CD4-positive, alpha-beta T cell treated with Interleukin-6 at 100 ng/mL for 8 hours (primary cell): ENCODE data around the gene PRELID3B.
"Not testable (repeated sequence)": the region's sequence is repeated elsewhere in the genome, so short reads cannot be mapped to it uniquely, and the experiment has no call there.

Experiments used
- DNase-seq: peaks from one replicate; pipeline ENCODE4 v3.0.0-alpha.2; 2020; ENCODE audit warnings: mixed read lengths, low spot score

The PRELID3B gene

GRCh38 chr20:59025511-59025910, 17.1 kb downstream of the PRELID3B start:
- DNase-seq = no peak

DNA sequence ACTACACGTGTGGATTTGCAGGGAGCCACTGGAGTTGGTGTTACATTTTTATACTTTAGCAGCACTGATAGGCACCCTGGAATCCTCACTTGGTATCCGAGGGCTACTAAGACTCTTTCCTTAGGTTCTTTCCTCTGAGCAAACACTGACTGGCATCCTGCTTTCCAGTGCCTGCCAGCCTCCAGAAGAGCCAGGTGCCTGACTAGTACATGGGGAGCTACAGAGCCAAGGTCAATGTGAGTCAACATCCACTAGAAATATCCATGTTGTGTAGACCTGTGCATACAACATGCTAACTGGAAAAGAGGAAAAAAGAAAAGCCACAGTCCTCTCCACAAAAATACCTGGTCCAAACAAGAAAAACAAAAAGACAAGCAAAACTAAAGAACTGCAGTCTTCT, 17.5 kb downstream of the PRELID3B start:
- no peak for DNase-seq

DNA sequence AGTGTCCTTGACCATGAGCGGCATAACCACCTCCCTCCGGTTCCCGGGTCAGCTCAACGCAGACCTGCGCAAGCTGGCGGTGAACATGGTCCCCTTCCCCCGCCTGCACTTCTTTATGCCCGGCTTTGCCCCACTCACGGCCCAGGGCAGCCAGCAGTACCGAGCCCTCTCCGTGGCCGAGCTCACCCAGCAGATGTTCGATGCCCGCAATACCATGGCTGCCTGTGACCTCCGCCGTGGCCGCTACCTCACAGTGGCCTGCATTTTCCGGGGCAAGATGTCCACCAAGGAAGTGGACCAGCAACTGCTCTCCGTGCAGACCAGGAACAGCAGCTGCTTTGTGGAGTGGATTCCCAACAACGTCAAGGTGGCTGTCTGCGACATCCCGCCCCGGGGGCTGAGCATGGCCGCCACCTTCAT, 18.5 kb downstream of the PRELID3B start:
- no peak for DNase-seq

GRCh38 chr20:59023616-59024015, 19.0 kb downstream of the PRELID3B start:
- DNase-seq = no peak

DNA sequence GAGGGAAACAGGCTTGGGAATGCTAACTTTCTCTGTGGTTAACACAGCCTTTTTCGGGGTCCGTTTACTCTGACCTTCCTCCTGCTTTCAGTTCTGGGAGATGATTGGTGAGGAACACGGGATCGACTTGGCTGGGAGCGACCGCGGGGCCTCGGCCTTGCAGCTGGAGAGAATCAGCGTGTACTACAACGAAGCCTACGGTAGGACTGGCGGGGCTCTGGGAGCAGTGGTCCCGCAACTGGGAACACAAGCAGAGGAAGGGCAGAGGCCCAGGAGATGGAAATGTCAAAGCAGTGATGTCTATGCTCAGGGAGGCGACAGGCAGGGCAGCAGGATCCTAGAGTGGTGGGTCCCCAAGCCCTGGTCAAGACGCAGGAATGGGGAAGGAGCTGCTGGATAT, 19.8 kb downstream of the PRELID3B start:
- DNase-seq = no peak

GRCh38 chr20:59020938-59021551, 21.5 kb downstream of the PRELID3B start:
- DNase-seq = no peak

GRCh38 chr20:59019217-59019616, 23.4 kb downstream of the PRELID3B start, which contains the start of gene TUBB1:
Gene TUBB1, plus strand, starts transcription at chr20:59019429. Its CDS starts 94 bp downstream, at chr20:59019523.
- no peak for DNase-seq

- DNase-seq = no peak
Measured at GRCh38 chr20:59018817-59019216, 23.8 kb downstream of the PRELID3B start.

- no peak for DNase-seq
Measured at GRCh38 chr20:59017493-59018231, 24.9 kb downstream of the PRELID3B start.

- DNase-seq = no peak
Measured at GRCh38 chr20:59016795-59017492, 25.6 kb downstream of the PRELID3B start.

DNA sequence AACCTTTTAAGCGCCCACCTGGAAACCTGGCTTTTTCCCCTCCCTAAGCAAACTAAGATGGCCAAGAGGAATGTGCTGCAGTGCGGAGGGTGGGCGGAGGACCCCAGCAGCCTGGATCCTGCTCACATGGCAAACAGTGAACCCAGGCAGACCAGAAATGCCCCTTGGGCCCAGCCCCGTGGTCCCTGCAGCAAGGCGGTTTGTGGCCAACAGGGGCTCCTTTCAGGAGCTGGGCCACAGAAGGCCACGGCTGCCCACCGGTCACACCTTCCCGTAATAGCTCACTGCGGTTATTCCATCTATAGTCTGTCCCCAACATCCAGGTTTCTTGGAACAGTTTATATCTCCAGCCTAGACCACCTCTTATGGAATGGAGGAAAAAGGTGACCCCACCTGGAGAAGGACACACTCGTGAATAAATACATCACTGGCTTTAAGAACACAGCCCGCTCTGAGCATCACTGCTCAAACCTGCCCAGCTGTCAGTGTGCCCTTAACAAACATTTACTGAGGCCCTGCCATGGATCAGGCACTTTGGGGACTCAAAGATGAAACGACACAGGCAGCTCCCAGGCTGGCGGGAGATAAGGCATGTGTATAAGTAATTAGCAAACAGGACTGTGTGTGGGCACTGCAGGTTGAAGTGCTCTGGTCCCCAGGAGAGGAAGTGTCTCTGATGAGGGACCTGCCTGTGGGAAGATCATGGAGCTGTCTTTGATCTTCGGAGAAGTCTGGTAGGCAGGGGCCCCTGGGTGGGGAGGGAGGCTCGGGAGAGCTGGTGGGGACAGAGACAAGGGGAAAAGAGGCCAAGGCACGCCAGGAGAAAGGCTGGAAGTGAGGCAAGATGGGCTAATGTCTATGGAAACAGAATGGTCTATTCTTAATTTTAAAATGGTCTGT, 26.5 kb downstream of the PRELID3B start:
- no peak for DNase-seq

- DNase-seq = no peak
Measured at GRCh38 chr20:59015411-59015810, 27.2 kb downstream of the PRELID3B start.

DNA sequence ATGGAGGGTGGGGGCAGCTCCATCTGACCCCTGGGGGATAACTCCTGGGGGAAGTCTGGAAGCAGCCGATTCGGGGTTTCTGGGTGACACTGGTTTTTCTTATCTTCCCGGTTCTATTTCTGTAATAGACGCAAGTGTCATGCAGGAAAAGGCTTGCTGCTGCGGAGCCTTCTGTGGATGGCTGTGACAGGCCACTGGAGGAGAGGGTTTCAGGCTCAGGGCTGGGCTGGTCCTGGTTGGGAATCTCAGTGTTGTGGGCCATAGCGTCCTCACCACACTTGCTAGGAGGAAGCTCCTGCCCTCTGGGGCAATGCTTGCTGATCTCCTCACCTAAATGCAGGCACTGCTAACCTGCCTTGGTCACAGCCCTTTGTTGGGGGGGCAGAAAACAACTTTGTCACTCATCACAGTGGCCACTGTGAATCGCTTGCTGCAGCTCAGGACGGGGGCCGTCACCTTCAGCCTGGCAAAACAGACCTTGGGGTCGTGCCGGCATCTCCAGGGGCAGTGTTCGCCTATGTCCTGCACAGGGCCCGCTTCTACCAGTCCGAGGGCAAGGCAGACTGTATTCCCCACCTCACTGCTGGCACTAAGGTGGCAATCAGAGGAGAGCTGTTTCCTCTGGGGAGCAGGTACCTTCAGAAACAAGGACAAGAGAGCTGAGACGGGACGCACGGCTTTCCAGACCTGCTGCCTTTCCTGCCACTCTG, 27.8 kb downstream of the PRELID3B start:
- DNase-seq = no peak

DNA sequence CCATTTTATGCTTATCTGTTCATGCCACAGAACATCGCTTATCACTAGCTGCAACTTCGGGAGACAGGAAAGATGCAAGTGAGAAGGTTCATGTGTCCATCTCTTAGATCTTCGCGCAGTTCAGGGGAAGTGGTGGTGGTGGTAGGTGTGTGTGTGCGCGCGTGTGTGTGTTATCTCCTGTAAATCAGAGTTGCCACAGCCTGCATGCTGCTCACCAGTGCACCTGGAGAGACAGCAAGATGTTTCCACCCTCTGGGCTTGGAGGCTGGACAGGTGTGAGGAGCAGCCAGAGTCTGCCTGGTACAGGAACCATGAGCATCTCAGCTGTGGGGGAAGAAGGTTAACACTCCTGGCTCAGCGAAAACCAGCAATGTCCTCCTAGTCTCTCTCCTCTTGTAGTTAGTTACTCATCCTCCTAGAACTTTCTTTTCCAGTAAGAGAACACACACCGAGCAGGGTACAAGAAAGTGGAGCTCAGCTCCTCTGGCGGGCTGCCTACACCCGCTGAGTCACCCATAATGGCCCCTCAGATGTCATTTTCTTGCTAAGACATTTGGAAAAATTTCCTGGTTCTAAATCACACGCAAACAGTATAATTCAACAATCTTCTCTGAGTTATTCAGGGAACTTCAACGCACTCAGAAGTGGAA, 28.5 kb downstream of the PRELID3B start:
- peak; percentile 26 for DNase-seq

DNA sequence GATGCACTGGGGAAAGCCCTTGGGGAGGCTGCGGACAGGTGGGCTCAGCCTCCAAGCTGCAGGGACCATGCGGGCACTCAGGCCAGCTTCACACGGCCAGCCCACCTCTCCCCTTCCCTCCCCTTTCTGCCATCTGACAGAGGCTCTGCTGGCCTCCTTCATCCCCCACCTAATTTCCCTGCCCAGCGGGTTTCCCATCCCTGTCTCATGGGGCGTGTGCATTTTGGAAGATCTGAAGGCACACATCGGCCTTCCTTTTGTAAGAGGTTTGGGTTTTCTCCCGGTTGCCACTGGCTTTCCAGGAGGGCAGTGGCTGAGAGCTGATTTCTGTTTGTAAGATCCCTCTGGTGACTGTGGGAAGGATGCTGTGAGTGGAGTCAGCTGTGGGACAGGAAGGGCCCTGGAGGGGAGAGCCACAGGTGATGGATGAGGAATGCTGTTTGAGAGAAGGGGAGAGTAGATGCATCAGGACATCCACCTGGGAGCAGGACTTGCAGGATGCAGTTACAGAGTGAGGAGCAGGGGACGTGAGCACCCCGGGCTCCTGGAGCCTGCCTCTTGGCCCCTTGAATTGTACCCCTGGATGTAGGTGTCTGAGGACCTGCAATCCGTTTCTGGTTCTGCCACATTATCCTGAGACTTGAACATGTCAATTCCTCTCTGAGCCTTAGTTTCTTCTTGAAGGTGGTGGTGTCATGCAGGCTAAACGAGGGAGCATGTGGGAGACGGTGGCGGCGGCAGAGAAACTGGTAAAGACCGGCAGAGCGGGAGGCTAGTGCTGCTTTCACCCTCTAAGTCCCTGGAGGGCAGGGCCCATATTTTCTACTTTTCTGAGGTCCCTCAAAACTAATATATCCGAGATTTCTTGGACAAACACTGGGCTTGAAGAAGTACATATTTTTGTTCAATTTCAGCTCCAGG, 29.3 kb downstream of the PRELID3B start:
- no peak for DNase-seq

- DNase-seq = not testable (repeated sequence)
Measured at GRCh38 chr20:59011874-59012157, 30.8 kb downstream of the PRELID3B start.

DNA sequence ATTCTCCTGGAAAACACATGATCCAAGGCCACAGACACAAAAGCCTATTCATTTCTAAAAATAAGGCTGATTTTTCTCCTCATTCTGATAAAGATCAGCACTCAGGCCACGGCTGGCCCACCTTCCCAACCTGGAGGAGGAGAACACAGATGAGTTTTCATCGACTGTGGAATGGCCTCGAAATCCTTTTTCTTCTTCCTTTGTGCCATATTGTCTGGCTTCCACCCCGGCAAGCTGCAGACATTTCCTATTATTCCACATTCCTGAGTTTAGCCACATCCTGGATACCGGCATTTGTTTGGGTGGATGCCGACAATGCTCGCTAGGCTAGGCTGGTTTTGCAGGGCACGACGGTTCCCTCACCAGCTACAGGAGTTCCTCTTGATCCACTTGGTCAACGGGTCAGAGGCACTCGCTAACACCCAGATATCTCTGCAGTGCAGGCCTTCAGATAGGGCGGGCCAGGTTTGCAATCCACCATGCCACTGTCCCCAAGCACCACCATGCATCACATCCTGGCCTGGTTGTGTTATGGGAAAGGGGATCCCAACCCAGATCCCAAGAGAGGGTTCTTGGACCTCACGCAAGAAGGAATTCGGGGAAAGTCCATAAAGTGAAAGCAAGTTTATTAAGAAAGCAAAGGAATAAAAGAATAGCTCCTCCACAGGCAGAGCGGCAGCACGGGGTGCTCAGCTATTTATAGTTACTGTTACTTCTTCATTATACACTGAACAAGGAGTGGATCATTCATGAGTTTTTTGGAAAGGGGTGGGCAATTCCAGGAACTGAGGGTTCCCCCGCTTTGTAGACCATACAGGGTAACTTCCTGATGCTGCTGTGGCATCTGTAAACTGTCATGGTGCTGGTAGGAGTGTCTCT, 31.4 kb downstream of the PRELID3B start:
- no peak for DNase-seq

GRCh38 chr20:59010321-59010994, 32.1 kb downstream of the PRELID3B start:
- no peak for DNase-seq
